ENCODE results near the gene SOCS3. TPM values are rescaled to one million over a fixed set of nuclear protein-coding genes. Genes with fewer than 3 reads are reported as not detected.
A peak's percentile ranks its signal among the peaks of the same experiment; 100 is the strongest.

SOCS3 gene
- polyA plus RNA-seq, 10 donors: 4.2 to 161 (median 21.2) TPM

GRCh38 chr17:78355045-78355641 lies 4.7 kb downstream of the SOCS3 start:
- no peak for DNase-seq

- DNase-seq: no peak
Measured at GRCh38 chr17:78353834-78354233, 6.0 kb downstream of the SOCS3 start.

- DNase-seq: peak; percentile 88 to 96 (median 88)
Measured at GRCh38 chr17:78351449-78352006, 8.3 kb downstream of the SOCS3 start.

- peak in 1 of 3 donors; percentile 38 for DNase-seq
Measured at GRCh38 chr17:78349891-78350642, 9.8 kb downstream of the SOCS3 start.

- DNase-seq: no peak
Measured at GRCh38 chr17:78348055-78348770, 11.7 kb downstream of the SOCS3 start.

GRCh38 chr17:78347453-78347852 lies 12.4 kb downstream of the SOCS3 start:
- no peak for DNase-seq

- no peak for DNase-seq
Measured at GRCh38 chr17:78346605-78347250, 13.1 kb downstream of the SOCS3 start.

GRCh38 chr17:78345791-78346494 lies 13.9 kb downstream of the SOCS3 start:
- no peak for DNase-seq

- DNase-seq: no peak
Measured at GRCh38 chr17:78345172-78345571, 14.7 kb downstream of the SOCS3 start.

- no peak for DNase-seq
Measured at GRCh38 chr17:78344666-78345065, 15.2 kb downstream of the SOCS3 start.

GRCh38 chr17:78343543-78344201 lies 16.2 kb downstream of the SOCS3 start:
- DNase-seq: no peak

GRCh38 chr17:78343187-78343542 lies 16.7 kb downstream of the SOCS3 start:
- peak; percentile 85 to 93 (median 87) for DNase-seq

- DNase-seq: peak; percentile 84 to 96 (median 87)
Measured at GRCh38 chr17:78342449-78343186, 17.3 kb downstream of the SOCS3 start.

GRCh38 chr17:78341559-78342448 lies 18.1 kb downstream of the SOCS3 start:
- peak in 2 of 3 donors; percentile 86 to 94 for DNase-seq

- DNase-seq: no peak
Measured at GRCh38 chr17:78340183-78340955, 19.5 kb downstream of the SOCS3 start.

- peak in 1 of 3 donors; percentile 43 for DNase-seq
Measured at GRCh38 chr17:78338486-78339259, 21.2 kb downstream of the SOCS3 start.
